Activated naive CD8-positive, alpha-beta T cell treated with anti-CD3 and anti-CD28 coated beads, Interleukin-2, amount 10 ng/mL, durations not matched to agents 7 days and 5 days (primary cell): ENCODE measurements around the gene RELL2. TPM values are rescaled to one million over a fixed set of nuclear protein-coding genes. Genes with fewer than 3 reads are reported as not detected.
"Not testable (repeated sequence)": the region's sequence is repeated elsewhere in the genome, so short reads cannot be mapped to it uniquely, and the experiment has no call there.

ENCODE experiments used
- ATAC-seq: fragments of 150-1000 bp; cut with Tn5 transposase; one replicate; pipeline ENCODE4 v1.10.0; 2021; ENCODE audit warnings: low read depth, moderate library complexity
- POLR2A ChIA-PET: fragments of 350-600 bp; sonication (Branson Sonifier 250); formaldehyde crosslinking; loops from one replicate; lab custom pipeline; 2021; ENCODE audit warnings: antibody characterized with exemption; lab: Charles Lee
- DNase-seq: peaks from one replicate; pipeline ENCODE4 v3.0.0; 2021
- H3K27ac Mint-ChIP-seq: one replicate; pipeline ENCODE4 v1.8.0; 2022; ENCODE audit warnings: mild to moderate bottlenecking, mixed read lengths
- H3K27me3 Mint-ChIP-seq: one replicate; pipeline ENCODE4 v1.8.0; 2022; ENCODE audit warnings: mild to moderate bottlenecking, moderate library complexity, mixed read lengths
- H3K36me3 Mint-ChIP-seq: one replicate; pipeline ENCODE4 v1.8.0; 2021; ENCODE audit warnings: mild to moderate bottlenecking, mixed read lengths
- H3K4me1 Mint-ChIP-seq: one replicate; pipeline ENCODE4 v1.8.0; 2021; ENCODE audit warnings: mixed read lengths
- H3K4me3 Mint-ChIP-seq: one replicate; pipeline ENCODE4 v1.8.0; 2022; ENCODE audit warnings: mild to moderate bottlenecking, moderate library complexity, mixed read lengths
- H3K9me3 Mint-ChIP-seq: one replicate; pipeline ENCODE4 v1.8.0; 2021; ENCODE audit warnings: mixed read lengths
- total RNA-seq, 2 experiments: library from RNA; stranded (reverse); gene quantifications; one replicate each; pipeline ENCODE4 v1.2.3, GENCODE V29; 2021

The RELL2 gene
- total RNA-seq, 2 experiments from 2014 or later: 31.4 to 31.6 TPM

DNA sequence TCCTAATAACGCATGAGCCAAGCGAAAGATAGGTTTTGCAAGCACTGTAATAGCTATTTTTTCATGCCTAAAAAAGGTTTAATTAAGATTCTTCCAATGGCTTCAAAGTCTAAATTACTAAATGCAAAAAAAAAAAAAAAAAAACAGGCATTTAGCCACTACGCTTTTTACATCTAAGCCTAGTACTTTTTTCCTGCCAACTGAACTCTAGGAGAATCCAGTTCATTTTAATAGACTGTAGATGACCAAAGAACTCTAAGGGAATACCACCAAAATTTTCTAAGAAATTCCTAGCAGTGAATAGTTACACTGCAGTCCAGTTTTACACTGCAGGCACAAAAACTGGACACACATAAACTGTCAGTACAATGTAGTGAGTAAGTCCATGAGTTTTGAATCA lies 27.8 kb upstream of the RELL2 start:
- Mint-ChIP-seq H3K27me3 (no peaks in the 10 kb centered on the region), H3K4me1 (peaks cover 67% of the 10 kb centered on the region), H3K27ac (peak overlapping the region; percentile 87), H3K9me3 (no peaks in the 10 kb centered on the region), H3K4me3 (peak overlapping the region; percentile 60), H3K36me3 (peaks cover 36% of the 10 kb centered on the region)
- ATAC-seq (no peak), DNase-seq (no peak)
- POLR2A ChIA-PET: interaction anchor here (0.9 to 8.2 kb wide), 5 partner anchors 9 to 28 kb away, joined by 3 to 80 read pairs (median 3); partner anchors contain the start of genes DIAPH1 and RELL2

GRCh38 chr5:141609921-141610320 lies 26.9 kb upstream of the RELL2 start:
- H3K27me3 Mint-ChIP-seq, ATAC-seq, DNase-seq, H3K9me3 Mint-ChIP-seq, H3K4me3 Mint-ChIP-seq: not testable (repeated sequence)
- Mint-ChIP-seq H3K27ac (peak overlapping the region; percentile 50), H3K4me1 (peaks cover 67% of the 10 kb centered on the region), H3K36me3 (peaks cover 41% of the 10 kb centered on the region)
- POLR2A ChIA-PET: interaction anchor here (1.4 to 8.2 kb wide), 2 partner anchors 8 to 26 kb away, joined by 3 to 80 read pairs; partner anchors contain the start of gene DIAPH1

- POLR2A ChIA-PET: no interaction called here
- Mint-ChIP-seq H3K9me3 (no peaks in the 10 kb centered on the region), H3K27ac (peak overlapping the region; percentile 65), H3K36me3 (peaks cover 45% of the 10 kb centered on the region), H3K27me3 (no peaks in the 10 kb centered on the region), H3K4me1 (peaks cover 64% of the 10 kb centered on the region), H3K4me3 (peak overlapping the region; percentile 38)
- DNase-seq (no peak), ATAC-seq (no peak)
These were observed 25.5 kb upstream of the RELL2 start for GRCh38 chr5:141611289-141611688.

GRCh38 chr5:141613344-141613743 lies 23.5 kb upstream of the RELL2 start:
- H3K27ac Mint-ChIP-seq: no peak overlapping the region
- peak overlapping the region; percentile 17 for H3K4me3 Mint-ChIP-seq
- no peak for DNase-seq
- H3K27me3 Mint-ChIP-seq: no peaks in the 10 kb centered on the region
- no peaks in the 10 kb centered on the region for H3K9me3 Mint-ChIP-seq
- no peak for ATAC-seq
- peaks cover 58% of the 10 kb centered on the region for H3K4me1 Mint-ChIP-seq
- POLR2A ChIA-PET: interaction anchor here (1.1 kb wide), 1 partner anchor 11 kb away, joined by 3 read pairs; no protein-coding TSS in a partner anchor
- peaks cover 40% of the 10 kb centered on the region for H3K36me3 Mint-ChIP-seq

DNA sequence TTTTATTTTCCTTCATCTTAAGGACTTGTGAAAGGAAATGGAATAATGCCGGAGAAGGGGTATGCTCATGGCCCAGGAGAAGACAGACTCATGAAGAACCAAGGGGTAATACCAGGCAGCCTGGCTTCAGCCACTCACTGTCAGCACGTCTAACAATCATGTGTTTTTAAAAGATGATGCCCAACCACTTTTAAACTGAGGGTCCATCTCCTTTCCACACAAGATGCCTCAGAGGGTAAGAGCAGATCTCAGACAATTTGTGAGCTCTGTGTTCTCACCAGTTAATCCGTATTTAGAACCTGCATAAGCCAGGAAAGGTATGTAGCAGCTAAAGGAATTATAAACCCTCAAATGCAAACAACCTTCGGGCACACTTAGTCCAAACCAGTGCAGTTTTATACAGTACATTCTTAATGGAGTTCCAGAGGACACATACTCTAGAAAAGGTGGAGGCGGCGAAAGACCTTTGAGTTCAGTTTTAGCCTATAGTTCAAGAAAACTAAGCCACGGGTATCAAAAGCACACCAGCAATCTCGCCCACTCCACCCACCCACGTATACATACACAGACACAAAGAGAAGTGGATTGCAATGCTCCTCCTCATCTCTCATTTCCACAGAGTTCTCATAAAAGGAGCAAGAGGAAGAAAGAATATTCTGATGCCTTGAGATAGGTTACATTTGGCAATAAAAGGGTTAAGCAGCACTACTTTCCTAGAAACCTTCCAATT lies 20.6 kb upstream of the RELL2 start:
- peaks cover 48% of the 10 kb centered on the region for H3K4me1 Mint-ChIP-seq
- H3K9me3 Mint-ChIP-seq: no peaks in the 10 kb centered on the region
- DNase-seq (no peak), ATAC-seq (no peak)
- POLR2A ChIA-PET: interaction anchor here (1.9 to 5.5 kb wide), 5 partner anchors 11 to 24 kb away, joined by 9 to 87 read pairs (median 80); partner anchors contain the start of genes HDAC3 and RELL2
- H3K27me3 Mint-ChIP-seq: no peaks in the 10 kb centered on the region
- peak overlapping the region; percentile 88 for H3K4me3 Mint-ChIP-seq
- peaks cover 28% of the 10 kb centered on the region for H3K36me3 Mint-ChIP-seq
- H3K27ac Mint-ChIP-seq: peak overlapping the region; percentile 54

GRCh38 chr5:141617128-141617527 lies 19.7 kb upstream of the RELL2 start:
- ATAC-seq: no peak
- Mint-ChIP-seq H3K27ac (peak overlapping the region; percentile 85), H3K27me3 (no peaks in the 10 kb centered on the region), H3K4me1 (peaks cover 46% of the 10 kb centered on the region), H3K9me3 (no peaks in the 10 kb centered on the region), H3K36me3 (peaks cover 29% of the 10 kb centered on the region), H3K4me3 (peak overlapping the region; percentile 88)
- POLR2A ChIA-PET: interaction anchor here (3.3 to 5.5 kb wide), 5 partner anchors 12 to 35 kb away, joined by 14 to 87 read pairs (median 80); partner anchors contain the start of genes FCHSD1, HDAC3 and RELL2
- DNase-seq: no peak

GRCh38 chr5:141617682-141618029 lies 19.1 kb upstream of the RELL2 start:
- H3K4me1 Mint-ChIP-seq: peaks cover 44% of the 10 kb centered on the region
- ATAC-seq (no peak), DNase-seq (no peak)
- peak overlapping the region; percentile 85 for H3K27ac Mint-ChIP-seq
- H3K9me3 Mint-ChIP-seq: no peaks in the 10 kb centered on the region
- H3K27me3 Mint-ChIP-seq: no peaks in the 10 kb centered on the region
- H3K36me3 Mint-ChIP-seq: peaks cover 29% of the 10 kb centered on the region
- POLR2A ChIA-PET: interaction anchor here (1.3 to 5.5 kb wide), 6 partner anchors 12 to 352 kb away, joined by 3 to 87 read pairs (median 62); partner anchors contain the start of genes FCHSD1, HDAC3 and RELL2
- peak overlapping the region; percentile 88 for H3K4me3 Mint-ChIP-seq

DNA sequence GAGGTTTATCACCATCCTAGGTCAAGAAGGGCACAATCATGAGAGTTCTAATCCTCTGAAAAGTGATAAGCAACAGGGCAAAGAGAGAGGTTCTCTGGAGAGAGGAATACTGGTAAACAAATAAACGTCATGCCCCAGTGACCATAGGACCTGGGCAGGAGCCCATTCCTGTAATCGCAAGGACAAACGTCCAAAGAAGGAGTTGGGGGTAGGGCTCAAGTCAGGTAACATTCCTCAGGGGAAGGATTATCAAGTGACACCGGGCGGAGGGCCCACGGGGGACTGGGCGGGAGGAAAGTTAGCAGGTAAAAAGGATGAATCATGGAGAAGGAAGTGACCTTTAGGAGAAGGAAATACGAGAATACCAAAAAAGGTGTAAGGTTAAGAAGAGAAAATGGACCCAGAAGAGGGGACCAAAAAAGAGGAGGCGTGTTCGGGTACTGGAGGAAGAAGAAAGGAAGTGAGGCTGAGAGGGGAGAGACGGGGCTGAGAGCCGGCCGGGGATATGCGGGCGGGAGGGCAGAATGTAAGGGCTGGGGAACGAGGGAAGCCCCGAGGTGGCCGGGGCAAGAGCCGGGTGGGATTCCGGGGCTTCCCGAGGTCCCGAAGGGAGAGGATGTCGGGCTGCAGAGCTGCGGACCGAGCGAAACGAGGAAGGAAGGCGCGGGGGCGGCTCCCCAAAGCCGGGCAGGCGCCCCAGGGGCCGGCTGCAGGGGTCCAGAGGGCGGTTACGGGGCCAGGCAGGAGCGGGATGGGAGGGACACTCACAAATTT lies 18.6 kb upstream of the RELL2 start:
- Mint-ChIP-seq H3K4me3 (peak overlapping the region; percentile 88), H3K4me1 (peaks cover 44% of the 10 kb centered on the region), H3K27me3 (no peaks in the 10 kb centered on the region), H3K27ac (peak overlapping the region; percentile 85), H3K9me3 (no peaks in the 10 kb centered on the region), H3K36me3 (peaks cover 27% of the 10 kb centered on the region)
- POLR2A ChIA-PET: interaction anchor here (0.8 to 5.5 kb wide), 9 partner anchors 13 to 352 kb away, joined by 3 to 87 read pairs (median 14); partner anchors contain the start of genes FCHSD1, HDAC3 and RELL2
- DNase-seq: no peak
- ATAC-seq: peak; percentile 26

- Mint-ChIP-seq H3K4me3 (peak within 1 kb of the TSS; percentile 88), H3K27me3 (no peaks in the 10 kb centered on the region), H3K27ac (peak within 1 kb of the TSS; percentile 85), H3K36me3 (peaks cover 27% of the 10 kb centered on the region), H3K9me3 (no peaks in the 10 kb centered on the region), H3K4me1 (peaks cover 44% of the 10 kb centered on the region)
- ATAC-seq: peak; percentile 82
- POLR2A ChIA-PET: interaction anchor here (0.8 to 5.5 kb wide), 9 partner anchors 13 to 351 kb away, joined by 3 to 87 read pairs (median 14); partner anchors contain the start of genes FCHSD1, HDAC3 and RELL2
- peak; percentile 97 for DNase-seq
These were observed 17.8 kb upstream of the RELL2 start, which contains the start of gene DIAPH1 for GRCh38 chr5:141618804-141619554. DIAPH1 (minus strand) TSS chr5:141619000; CDS start chr5:141618914, 86 bp downstream.

DNA sequence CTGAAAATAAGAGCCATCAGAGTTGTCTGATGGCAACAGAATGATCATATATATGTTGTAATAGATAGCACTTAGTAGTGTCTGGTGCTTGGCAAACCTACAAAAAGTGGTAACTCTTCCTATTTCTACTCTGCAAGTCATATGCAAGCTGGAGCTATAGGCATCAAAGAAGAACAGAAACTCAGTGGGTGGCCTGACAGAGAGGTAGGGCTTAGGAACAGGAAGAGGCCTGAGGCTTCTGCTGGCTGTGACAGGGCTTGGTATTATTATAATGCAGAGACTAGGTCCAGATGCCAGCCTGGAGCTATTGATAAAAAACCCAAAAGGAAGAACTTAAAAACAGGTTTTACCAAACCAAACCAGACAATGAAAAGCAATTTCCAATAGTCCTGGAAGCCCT lies 13.6 kb upstream of the RELL2 start:
- Mint-ChIP-seq H3K9me3 (no peaks in the 10 kb centered on the region), H3K27me3 (no peaks in the 10 kb centered on the region), H3K36me3 (peaks cover 26% of the 10 kb centered on the region), H3K4me1 (peaks cover 27% of the 10 kb centered on the region), H3K27ac (peak overlapping the region; percentile 83), H3K4me3 (peak overlapping the region; percentile 54)
- POLR2A ChIA-PET: interaction anchor here (0.7 to 3.6 kb wide), 4 partner anchors 10 to 31 kb away, joined by 3 to 41 read pairs (median 6); partner anchors contain the start of genes HDAC3 and RELL2
- no peak for DNase-seq
- peak; percentile 69 for ATAC-seq

GRCh38 chr5:141623611-141624010 lies 13.2 kb upstream of the RELL2 start:
- DNase-seq: no peak
- no peaks in the 10 kb centered on the region for H3K9me3 Mint-ChIP-seq
- H3K4me1 Mint-ChIP-seq: peaks cover 28% of the 10 kb centered on the region
- POLR2A ChIA-PET: interaction anchor here (1.2 to 3.6 kb wide), 4 partner anchors 9 to 32 kb away, joined by 3 to 41 read pairs (median 6); partner anchors contain the start of genes HDAC3 and RELL2
- peaks cover 28% of the 10 kb centered on the region for H3K36me3 Mint-ChIP-seq
- peak overlapping the region; percentile 83 for H3K27ac Mint-ChIP-seq
- no peak for ATAC-seq
- H3K4me3 Mint-ChIP-seq: peak overlapping the region; percentile 54
- no peaks in the 10 kb centered on the region for H3K27me3 Mint-ChIP-seq

- no peaks in the 10 kb centered on the region for H3K27me3 Mint-ChIP-seq
- peaks cover 32% of the 10 kb centered on the region for H3K36me3 Mint-ChIP-seq
- ATAC-seq (no peak), DNase-seq (no peak)
- H3K9me3 Mint-ChIP-seq: no peaks in the 10 kb centered on the region
- peaks cover 19% of the 10 kb centered on the region for H3K4me1 Mint-ChIP-seq
- POLR2A ChIA-PET: interaction anchor here (1.0 kb wide), 1 partner anchor 9 kb away, joined by 5 read pairs; the partner anchor contains the start of gene RELL2
- H3K4me3 Mint-ChIP-seq: no peak overlapping the region
- no peak overlapping the region for H3K27ac Mint-ChIP-seq
These were observed 8.5 kb upstream of the RELL2 start for GRCh38 chr5:141628175-141628788.
